ENCODE results near the gene PPM1N.

- TF ChIP-seq CTCF (IDR thresholded peaks at IDR 0.05; ENCODE audit: poor library complexity) (no peak), EZH2phosphoT487 (IDR thresholded peaks at IDR 0.05; ENCODE audit: low read depth, severe bottlenecking, unreplicated experiment) (no peak)
These were observed 21.1 kb upstream of the PPM1N start for GRCh38 chr19:45477186-45477585.

All from hepatocyte (in vitro differentiated cells).